ENCODE results near the gene LDHD. TPM values are rescaled to one million over a fixed set of nuclear protein-coding genes. Genes with fewer than 3 reads are reported as not detected.

LDHD gene
- total and polyA plus RNA-seq, 2 donors, result 0.99 to 1.6 TPM

DNA sequence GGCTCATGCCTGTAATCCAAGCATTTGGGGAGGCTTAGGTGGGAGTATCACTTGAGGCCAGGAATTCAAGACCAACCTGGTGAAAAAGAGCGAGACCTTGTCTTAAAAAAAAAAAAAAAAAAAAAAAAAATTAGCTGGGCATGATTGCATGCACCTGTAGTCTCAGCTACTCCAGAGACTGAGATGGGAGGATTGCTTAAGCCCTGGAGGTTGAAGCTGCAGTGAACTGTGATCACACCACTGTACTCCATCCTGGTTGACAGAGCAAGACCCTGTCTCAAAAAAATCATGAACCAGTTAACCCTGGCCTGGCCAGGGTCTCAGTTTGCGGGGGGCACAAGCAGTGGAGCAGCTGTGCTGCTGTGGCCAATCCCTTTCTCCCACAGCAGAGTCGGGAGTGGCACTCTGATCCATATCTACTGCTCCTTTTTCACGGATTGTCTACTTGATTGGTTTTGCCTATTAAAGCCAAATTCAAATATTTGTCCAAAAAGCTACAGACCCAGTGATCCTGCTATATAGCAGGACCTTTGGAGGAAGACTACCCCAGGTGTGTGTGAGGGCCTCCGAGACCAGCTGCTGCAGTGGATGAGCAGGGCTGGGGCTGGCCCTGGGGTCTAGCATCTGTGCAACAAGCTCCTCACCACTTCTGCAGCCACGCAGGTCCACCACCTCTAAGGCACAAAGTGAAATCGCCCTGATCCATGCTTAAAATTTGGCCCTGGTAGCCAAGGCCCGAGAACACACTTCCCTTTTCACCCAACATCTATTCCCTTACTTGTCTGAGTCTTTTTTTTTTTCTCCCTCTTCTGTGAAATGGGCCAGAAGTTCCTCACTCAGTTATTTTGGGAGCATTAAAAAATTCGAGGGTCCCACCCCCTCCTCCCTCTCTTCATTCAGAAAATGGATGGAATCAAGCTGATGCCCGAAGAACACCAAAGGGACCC lies 48.2 kb downstream of the LDHD start:
- 56% methylated on average over 10 of the region's 10 CpGs for WGBS
- Histone ChIP-seq H3K27me3 (ENCODE audit: control insufficient read depth in 2 of 2, insufficient read depth in 1 of 2, low read length in 1 of 2) (no peaks in the 10 kb centered on the region), H3K4me1 (ENCODE audit: control insufficient read depth in 2 of 2, insufficient read depth in 2 of 2, low read length in 2 of 2) (peaks cover 68 to 97% of the 10 kb centered on the region in 2 donors), H3K9me3 (ENCODE audit: control insufficient read depth in 2 of 2, insufficient read depth in 1 of 2, low read length in 1 of 2) (peaks cover 0 to 6% of the 10 kb centered on the region in 2 donors), H3K27ac (ENCODE audit: low read depth in 1 of 2, low read length in 1 of 2) (peak overlapping the region; percentile 82 to 98), H3K36me3 (ENCODE audit: control insufficient read depth in 2 of 2, insufficient read depth in 2 of 2, low read length in 1 of 2) (peaks cover 0 to 4% of the 10 kb centered on the region in 2 donors), H3K4me3 (ENCODE audit: low read length in 2 of 2) (no peak overlapping the region)
- peak in 1 of 9 donors; percentile 72 for DNase-seq (ENCODE audit: low read depth in 6 of 9, low spot score in 9 of 9)

DNA sequence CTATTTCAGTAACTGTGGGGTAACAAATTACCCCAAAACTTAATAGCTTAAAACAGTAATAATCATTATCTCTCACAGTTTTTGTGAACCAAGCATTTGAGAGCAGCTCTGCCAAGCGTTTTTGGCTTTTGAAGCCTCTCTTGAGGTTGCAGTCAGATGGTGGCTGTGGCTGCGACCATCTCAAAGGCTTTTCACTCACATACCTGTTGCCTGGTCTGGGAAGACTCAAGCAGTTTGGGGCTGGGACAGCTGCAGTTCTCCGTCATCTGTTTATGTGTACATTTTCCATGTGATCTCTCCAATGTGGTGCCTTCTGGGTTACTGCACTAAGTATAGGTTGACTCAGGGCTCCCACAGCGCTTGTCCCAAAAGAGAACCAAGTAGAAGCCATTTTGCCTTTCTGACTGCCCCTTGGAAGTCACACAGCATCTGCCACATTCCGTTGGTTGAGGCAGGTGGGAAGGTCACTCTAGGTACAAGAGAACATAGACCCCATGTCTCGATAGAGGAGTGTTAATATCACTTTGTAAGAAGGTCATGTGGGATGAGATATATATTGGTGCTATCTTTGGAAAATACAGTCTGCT lies 49.6 kb downstream of the LDHD start:
- H3K4me1 ChIP-seq (ENCODE audit: control insufficient read depth in 2 of 2, insufficient read depth in 2 of 2, low read length in 2 of 2), result peaks cover 71 to 97% of the 10 kb centered on the region in 2 donors
- H3K4me3 ChIP-seq (ENCODE audit: low read length in 2 of 2), result no peak overlapping the region
- H3K27ac ChIP-seq (ENCODE audit: low read depth in 1 of 2, low read length in 1 of 2), result peak overlapping the region; percentile 88 to 98
- H3K9me3 ChIP-seq (ENCODE audit: control insufficient read depth in 2 of 2, insufficient read depth in 1 of 2, low read length in 1 of 2), result peaks cover 0 to 6% of the 10 kb centered on the region in 2 donors
- no peaks in the 10 kb centered on the region for H3K27me3 ChIP-seq (ENCODE audit: control insufficient read depth in 2 of 2, insufficient read depth in 1 of 2, low read length in 1 of 2)
- 42% methylated on average over 6 of the region's 6 CpGs for WGBS
- DNase-seq (ENCODE audit: low read depth in 6 of 9, low spot score in 9 of 9), result peak in 4 of 9 donors; percentile 69 to 89 (median 72)
- H3K36me3 ChIP-seq (ENCODE audit: control insufficient read depth in 2 of 2, insufficient read depth in 2 of 2, low read length in 1 of 2), result no peaks in the 10 kb centered on the region

DNA sequence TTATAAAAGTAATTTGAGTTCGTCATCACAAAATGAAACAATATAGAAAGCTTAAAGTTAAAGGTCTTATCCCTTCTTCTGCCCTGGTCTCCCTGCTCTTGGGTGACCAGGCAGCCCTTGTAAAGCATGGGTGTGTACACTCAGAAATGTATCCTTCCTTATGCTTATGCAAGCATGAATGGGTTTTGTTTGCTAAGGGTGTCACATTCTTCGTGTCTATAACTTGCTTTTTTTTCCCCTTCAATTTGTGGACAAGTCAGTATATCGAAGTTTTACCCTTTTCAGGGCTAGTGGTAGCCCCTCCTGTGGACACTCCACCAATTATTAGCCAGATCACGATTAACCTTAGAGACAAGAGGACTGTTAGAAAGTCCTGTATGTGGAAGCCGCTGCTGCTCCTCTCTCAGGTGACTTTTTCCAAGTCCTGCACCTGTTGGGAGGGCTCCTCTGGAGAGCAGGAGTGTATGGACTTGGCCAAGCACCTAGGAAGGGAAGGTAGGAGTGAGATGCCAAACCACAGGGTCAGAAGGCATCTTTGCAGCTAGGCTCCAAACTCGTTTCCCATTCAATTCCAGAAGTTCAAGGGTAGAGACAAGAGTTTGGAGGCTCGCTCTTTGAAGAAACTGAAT lies 50.9 kb downstream of the LDHD start:
- Histone ChIP-seq H3K4me1 (ENCODE audit: control insufficient read depth in 2 of 2, insufficient read depth in 2 of 2, low read length in 2 of 2) (peaks cover 70 to 94% of the 10 kb centered on the region in 2 donors), H3K36me3 (ENCODE audit: control insufficient read depth in 2 of 2, insufficient read depth in 2 of 2, low read length in 1 of 2) (no peaks in the 10 kb centered on the region), H3K27me3 (ENCODE audit: control insufficient read depth in 2 of 2, insufficient read depth in 1 of 2, low read length in 1 of 2) (no peaks in the 10 kb centered on the region), H3K27ac (ENCODE audit: low read depth in 1 of 2, low read length in 1 of 2) (peak overlapping the region; percentile 90 to 98), H3K4me3 (ENCODE audit: low read length in 2 of 2) (peak overlapping the region; percentile 2 to 45), H3K9me3 (ENCODE audit: control insufficient read depth in 2 of 2, insufficient read depth in 1 of 2, low read length in 1 of 2) (no peaks in the 10 kb centered on the region)
- WGBS, result 63% methylated on average over 7 of the region's 7 CpGs
- no peak for DNase-seq (ENCODE audit: low read depth in 6 of 9, low spot score in 9 of 9)

DNA sequence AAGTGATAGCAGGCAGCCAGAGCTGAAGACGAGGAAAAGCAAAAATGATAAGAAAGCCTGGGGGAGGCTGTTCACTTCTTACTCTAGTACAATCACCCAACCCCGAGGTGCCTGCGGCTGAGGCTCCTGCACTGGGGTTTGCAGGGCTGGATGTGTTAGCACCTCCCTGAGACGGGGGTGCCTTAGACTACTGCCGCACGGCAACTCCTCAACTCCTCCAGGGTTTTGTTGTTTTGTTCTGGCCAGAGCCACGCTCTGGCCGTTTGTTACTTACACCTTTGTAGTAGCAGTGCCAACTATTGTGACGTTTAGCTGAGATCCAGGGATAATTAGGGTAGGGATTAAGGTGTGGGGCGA lies 51.5 kb downstream of the LDHD start:
- peak overlapping the region; percentile 90 to 98 for H3K27ac ChIP-seq (ENCODE audit: low read depth in 1 of 2, low read length in 1 of 2)
- DNase-seq (ENCODE audit: low read depth in 6 of 9, low spot score in 9 of 9), result peak in 2 of 9 donors; percentile 75 to 87
- no peaks in the 10 kb centered on the region for H3K36me3 ChIP-seq (ENCODE audit: control insufficient read depth in 2 of 2, insufficient read depth in 2 of 2, low read length in 1 of 2)
- H3K4me1 ChIP-seq (ENCODE audit: control insufficient read depth in 2 of 2, insufficient read depth in 2 of 2, low read length in 2 of 2), result peaks cover 70 to 94% of the 10 kb centered on the region in 2 donors
- H3K27me3 ChIP-seq (ENCODE audit: control insufficient read depth in 2 of 2, insufficient read depth in 1 of 2, low read length in 1 of 2), result no peaks in the 10 kb centered on the region
- H3K4me3 ChIP-seq (ENCODE audit: low read length in 2 of 2), result peak overlapping the region; percentile 2 to 45
- WGBS, result 14% methylated on average over 10 of the region's 10 CpGs
- H3K9me3 ChIP-seq (ENCODE audit: control insufficient read depth in 2 of 2, insufficient read depth in 1 of 2, low read length in 1 of 2), result no peaks in the 10 kb centered on the region

DNA sequence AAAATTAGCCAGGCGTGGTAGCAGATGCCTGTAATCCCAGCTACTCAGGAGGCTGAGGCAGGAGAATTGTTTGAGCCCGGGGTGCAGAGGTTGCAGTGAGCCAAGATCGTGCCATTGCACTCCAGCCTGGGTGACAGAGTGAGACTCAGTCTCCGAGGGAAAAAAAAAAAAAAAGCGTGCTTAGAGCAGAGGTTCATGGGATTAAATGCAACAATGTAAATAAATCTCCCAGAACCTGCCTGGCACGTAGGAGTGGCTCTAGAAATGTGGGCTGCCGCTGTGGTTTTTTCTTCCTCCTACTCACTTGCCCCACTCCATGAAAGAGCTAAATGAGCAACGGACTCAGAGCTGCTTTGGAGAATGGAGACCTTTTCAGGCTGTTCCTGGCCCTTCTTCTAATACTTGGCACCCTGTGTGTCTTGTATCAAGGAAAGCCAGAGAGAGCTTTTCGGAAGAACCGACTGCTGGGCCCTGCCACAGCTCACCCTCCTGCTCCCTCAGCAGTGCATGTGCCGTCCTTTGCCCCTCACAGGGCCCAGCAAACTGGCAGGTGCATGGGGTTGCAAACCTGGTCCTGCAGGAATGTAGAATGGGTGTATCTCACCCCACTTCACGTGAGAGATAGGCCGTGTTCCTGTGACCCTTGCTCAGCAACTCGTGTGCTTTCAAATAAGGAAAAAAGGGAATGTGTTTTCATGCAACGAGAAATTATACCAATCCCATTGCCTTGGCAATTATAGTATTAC lies 52.0 kb downstream of the LDHD start:
- 11% methylated on average over 15 of the region's 15 CpGs for WGBS

DNA sequence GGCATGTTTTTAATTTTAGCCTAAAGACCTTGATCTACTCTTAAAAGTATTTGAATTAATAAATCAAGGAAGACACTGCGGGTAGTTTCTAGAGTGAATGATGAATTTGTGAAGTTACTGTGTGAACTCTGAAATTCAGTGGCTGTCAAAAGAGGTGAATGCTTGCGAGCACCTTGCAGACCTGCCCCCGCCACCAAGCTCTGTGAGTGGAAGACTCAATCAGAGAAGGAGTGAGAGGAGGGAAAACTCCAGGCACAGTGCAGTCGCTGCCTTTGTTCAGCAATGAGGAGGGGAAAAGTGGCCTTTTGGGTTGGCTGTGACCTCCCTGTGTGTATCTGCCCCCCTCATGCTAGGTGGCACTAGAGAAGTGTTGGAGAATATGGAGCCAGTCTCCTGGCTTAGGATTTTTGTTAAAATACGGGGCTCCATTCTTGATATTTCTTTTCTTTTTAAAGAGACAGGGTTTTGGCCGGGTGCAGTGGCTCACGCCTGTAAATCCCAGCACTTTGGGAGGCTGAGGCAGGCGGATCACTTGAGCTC lies 53.0 kb downstream of the LDHD start:
- Histone ChIP-seq H3K9me3 (ENCODE audit: control insufficient read depth in 2 of 2, insufficient read depth in 1 of 2, low read length in 1 of 2) (no peaks in the 10 kb centered on the region), H3K4me3 (ENCODE audit: low read length in 2 of 2) (no peak overlapping the region), H3K27ac (ENCODE audit: low read depth in 1 of 2, low read length in 1 of 2) (peak overlapping the region; percentile 90 to 98), H3K36me3 (ENCODE audit: control insufficient read depth in 2 of 2, insufficient read depth in 2 of 2, low read length in 1 of 2) (peaks cover 0 to 3% of the 10 kb centered on the region in 2 donors), H3K27me3 (ENCODE audit: control insufficient read depth in 2 of 2, insufficient read depth in 1 of 2, low read length in 1 of 2) (no peaks in the 10 kb centered on the region), H3K4me1 (ENCODE audit: control insufficient read depth in 2 of 2, insufficient read depth in 2 of 2, low read length in 2 of 2) (peaks cover 67 to 94% of the 10 kb centered on the region in 2 donors)
- WGBS, result 63% methylated on average over 8 of the region's 8 CpGs
- DNase-seq (ENCODE audit: low read depth in 6 of 9, low spot score in 9 of 9), result peak in 1 of 9 donors; percentile 55

More for the DNA sequence above, 52.0 kb downstream of the LDHD start:
- H3K9me3 ChIP-seq (ENCODE audit: control insufficient read depth in 2 of 2, insufficient read depth in 1 of 2, low read length in 1 of 2), result no peaks in the 10 kb centered on the region
- H3K27me3 ChIP-seq (ENCODE audit: control insufficient read depth in 2 of 2, insufficient read depth in 1 of 2, low read length in 1 of 2), result no peaks in the 10 kb centered on the region
- no peaks in the 10 kb centered on the region for H3K36me3 ChIP-seq (ENCODE audit: control insufficient read depth in 2 of 2, insufficient read depth in 2 of 2, low read length in 1 of 2)
- peaks cover 69 to 94% of the 10 kb centered on the region in 2 donors for H3K4me1 ChIP-seq (ENCODE audit: control insufficient read depth in 2 of 2, insufficient read depth in 2 of 2, low read length in 2 of 2)
- peak overlapping the region; percentile 90 to 98 for H3K27ac ChIP-seq (ENCODE audit: low read depth in 1 of 2, low read length in 1 of 2)
- peak in 1 of 9 donors; percentile 85 for DNase-seq (ENCODE audit: low read depth in 6 of 9, low spot score in 9 of 9)
- peak overlapping the region; percentile 2 to 45 for H3K4me3 ChIP-seq (ENCODE audit: low read length in 2 of 2)

DNA sequence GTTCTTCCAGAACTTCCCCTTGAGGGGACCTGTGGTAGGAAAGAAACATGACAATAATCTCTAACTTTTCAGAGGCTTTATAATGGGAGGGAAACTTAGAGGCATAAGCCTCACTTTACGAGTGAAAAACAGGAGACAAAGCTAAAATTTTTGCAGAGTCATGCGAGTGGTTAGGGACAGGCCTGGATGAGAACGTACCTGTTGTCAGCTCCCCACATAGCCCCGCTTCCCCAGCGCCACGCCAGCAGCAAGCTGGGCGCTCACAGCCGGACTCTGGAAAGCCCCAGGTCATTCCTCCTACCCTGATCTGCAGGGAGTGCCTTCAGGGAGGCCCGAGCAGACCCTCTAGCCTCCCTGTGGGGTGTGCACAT lies 53.6 kb downstream of the LDHD start:
- 34% methylated on average over 9 of the region's 9 CpGs for WGBS
- peak overlapping the region in 1 of 2 donors; percentile 4 for H3K4me3 ChIP-seq (ENCODE audit: low read length in 2 of 2)
- DNase-seq (ENCODE audit: low read depth in 6 of 9, low spot score in 9 of 9), result no peak

DNA sequence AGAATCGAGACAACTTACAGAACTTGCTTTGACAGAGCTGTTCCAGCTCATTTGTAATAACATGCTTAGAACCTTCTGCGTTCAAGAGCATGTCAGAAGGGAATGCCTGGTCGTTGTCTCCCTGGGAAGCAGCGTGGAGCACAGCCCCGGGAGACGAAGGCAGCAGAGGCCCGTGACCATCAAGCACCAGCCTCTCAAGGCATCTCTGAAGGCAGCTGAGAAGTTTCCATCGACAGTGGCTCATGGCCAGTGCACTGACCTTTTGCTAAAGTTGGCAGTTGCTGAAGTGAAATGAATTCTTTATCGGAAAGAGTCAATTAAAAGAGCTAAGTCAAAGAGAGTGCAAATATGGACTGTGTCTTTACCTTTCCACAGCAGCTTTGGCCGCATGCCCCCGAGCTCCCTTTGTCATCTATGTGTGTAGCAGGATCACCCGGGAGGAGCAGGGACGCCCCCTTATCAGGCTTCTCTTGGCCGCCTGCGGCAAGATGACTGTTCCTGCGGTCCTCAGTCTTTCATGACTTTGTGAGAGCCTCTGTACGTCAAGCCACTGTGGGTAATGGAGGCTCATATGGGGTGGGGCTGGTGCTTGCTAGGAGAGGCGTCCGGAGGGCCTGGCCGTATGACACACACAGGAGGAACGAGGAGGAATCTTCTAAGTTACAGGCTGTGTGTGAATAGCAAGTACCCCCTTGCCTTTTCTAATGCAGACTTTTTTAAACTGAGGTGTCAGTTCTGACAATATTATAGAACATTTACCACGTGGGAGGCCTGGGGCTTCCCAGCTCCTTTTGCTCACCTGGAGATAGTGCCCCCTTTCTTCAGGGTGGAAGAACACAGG lies 54.2 kb downstream of the LDHD start:
- Histone ChIP-seq H3K27ac (ENCODE audit: low read depth in 1 of 2, low read length in 1 of 2) (peak overlapping the region; percentile 92 to 98), H3K4me1 (ENCODE audit: control insufficient read depth in 2 of 2, insufficient read depth in 2 of 2, low read length in 2 of 2) (peaks cover 66 to 90% of the 10 kb centered on the region in 2 donors), H3K27me3 (ENCODE audit: control insufficient read depth in 2 of 2, insufficient read depth in 1 of 2, low read length in 1 of 2) (no peaks in the 10 kb centered on the region), H3K36me3 (ENCODE audit: control insufficient read depth in 2 of 2, insufficient read depth in 2 of 2, low read length in 1 of 2) (peaks cover 0 to 4% of the 10 kb centered on the region in 2 donors), H3K9me3 (ENCODE audit: control insufficient read depth in 2 of 2, insufficient read depth in 1 of 2, low read length in 1 of 2) (no peaks in the 10 kb centered on the region), H3K4me3 (ENCODE audit: low read length in 2 of 2) (no peak overlapping the region)
- 88% methylated on average over 22 of the region's 22 CpGs for WGBS
- DNase-seq (ENCODE audit: low read depth in 6 of 9, low spot score in 9 of 9), result no peak

More for the DNA sequence above, 53.6 kb downstream of the LDHD start:
- Histone ChIP-seq H3K27ac (ENCODE audit: low read depth in 1 of 2, low read length in 1 of 2) (peak overlapping the region; percentile 92 to 98), H3K27me3 (ENCODE audit: control insufficient read depth in 2 of 2, insufficient read depth in 1 of 2, low read length in 1 of 2) (no peaks in the 10 kb centered on the region), H3K4me1 (ENCODE audit: control insufficient read depth in 2 of 2, insufficient read depth in 2 of 2, low read length in 2 of 2) (peaks cover 66 to 94% of the 10 kb centered on the region in 2 donors), H3K36me3 (ENCODE audit: control insufficient read depth in 2 of 2, insufficient read depth in 2 of 2, low read length in 1 of 2) (peaks cover 0 to 4% of the 10 kb centered on the region in 2 donors), H3K9me3 (ENCODE audit: control insufficient read depth in 2 of 2, insufficient read depth in 1 of 2, low read length in 1 of 2) (no peaks in the 10 kb centered on the region)
